Embryonic facial prominence (tissue), 1 donor: ENCODE results near the gene JCHAIN.

Experiments used
- DNase-seq: peaks from one replicate; pipeline ENCODE4 v3.0.0-alpha.2; 2016; ENCODE audit errors: extremely low spot score

Gene JCHAIN

GRCh38 chr4:70640192-70640591 is 26.1 kb downstream of the JCHAIN start:
- DNase-seq, result no peak

GRCh38 chr4:70637239-70637913 is 28.9 kb downstream of the JCHAIN start:
- DNase-seq, result no peak

- no peak for DNase-seq
Observed at GRCh38 chr4:70634482-70634881, 31.8 kb downstream of the JCHAIN start.

GRCh38 chr4:70632028-70632427 is 34.3 kb downstream of the JCHAIN start:
- DNase-seq, result no peak

- no peak for DNase-seq
Observed at GRCh38 chr4:70630162-70630561, 36.1 kb downstream of the JCHAIN start.

- DNase-seq, result no peak
Observed at GRCh38 chr4:70629469-70630090, 36.7 kb downstream of the JCHAIN start.

- DNase-seq, result no peak
Observed at GRCh38 chr4:70628444-70628843, 37.9 kb downstream of the JCHAIN start, which contains the start of gene ENAM. TSS of gene ENAM (plus strand) at chr4:70628744. CDS start at chr4:70629501, 757 bp downstream.

GRCh38 chr4:70627620-70628019 is 38.7 kb downstream of the JCHAIN start:
- DNase-seq, result no peak

- no peak for DNase-seq
Observed at GRCh38 chr4:70624226-70624793, 42.0 kb downstream of the JCHAIN start.

- DNase-seq, result no peak
Observed at GRCh38 chr4:70623323-70623722, 43.0 kb downstream of the JCHAIN start.

- no peak for DNase-seq
Observed at GRCh38 chr4:70619778-70620177, 46.5 kb downstream of the JCHAIN start.

- no peak for DNase-seq
Observed at GRCh38 chr4:70619288-70619687, 47.0 kb downstream of the JCHAIN start.

GRCh38 chr4:70614184-70614555 is 52.1 kb downstream of the JCHAIN start:
- no peak for DNase-seq

GRCh38 chr4:70613306-70614183 is 52.8 kb downstream of the JCHAIN start:
- no peak for DNase-seq

GRCh38 chr4:70608324-70608723 is 58.0 kb downstream of the JCHAIN start:
- no peak for DNase-seq

- no peak for DNase-seq
Observed at GRCh38 chr4:70607334-70607853, 58.9 kb downstream of the JCHAIN start.

- DNase-seq, result no peak
Observed at GRCh38 chr4:70606459-70606858, 59.8 kb downstream of the JCHAIN start.
